AG04449 (cell line): ENCODE results near the gene FAAP100.

Experiments used
- CTCF ChIA-PET: fragments of 350-600 bp; formaldehyde crosslinking; extraction: SDS; loops from one replicate; lab custom pipeline; 2021; ENCODE audit warnings: antibody characterized with exemption; lab: Yijun Ruan, JAX
- POLR2A ChIA-PET: fragments of 400-600, 350-600 bp; formaldehyde crosslinking; extraction: SDS; loops from one replicate; lab custom pipeline; 2020; ENCODE audit warnings: antibody characterized with exemption, inconsistent platforms; lab: Yijun Ruan, JAX
- DNase-seq: peaks from one replicate; pipeline ENCODE4 v3.0.0-alpha.2; 2010; ENCODE audit warnings: low read depth, low spot score
- H3K4me3 ChIP-seq: 2 replicates; pipeline ENCODE4 v1.5.1; 2011; ENCODE audit warnings: low read depth, mild to moderate bottlenecking, control low read depth, low read length
- CTCF ChIP-seq: IDR thresholded peaks from one replicate; pipeline ENCODE4 v1.5.1; 2011; ENCODE audit warnings: mild to moderate bottlenecking, moderate library complexity, low read length, control low read depth, inconsistent platforms; ENCODE audit not compliant: insufficient read depth; ENCODE audit errors: missing control alignments

FAAP100 gene

GRCh38 chr17:81582341-81582740 lies 30.2 kb upstream of the FAAP100 start:
- no peak for TF ChIP-seq CTCF
- ChIA-PET POLR2A (interaction anchor here (0.6 to 1.7 kb wide), 3 partner anchors 14 to 30 kb away, joined by 3 to 14 read pairs (median 4); partner anchors contain the start of gene FAAP100), CTCF (interaction anchor here (0.9 to 9.1 kb wide), 4 partner anchors 11 to 23 kb away, joined by 3 to 90 read pairs (median 6); no protein-coding TSS in a partner anchor)
- no peak overlapping the region for H3K4me3 ChIP-seq
- DNase-seq: no peak

DNA sequence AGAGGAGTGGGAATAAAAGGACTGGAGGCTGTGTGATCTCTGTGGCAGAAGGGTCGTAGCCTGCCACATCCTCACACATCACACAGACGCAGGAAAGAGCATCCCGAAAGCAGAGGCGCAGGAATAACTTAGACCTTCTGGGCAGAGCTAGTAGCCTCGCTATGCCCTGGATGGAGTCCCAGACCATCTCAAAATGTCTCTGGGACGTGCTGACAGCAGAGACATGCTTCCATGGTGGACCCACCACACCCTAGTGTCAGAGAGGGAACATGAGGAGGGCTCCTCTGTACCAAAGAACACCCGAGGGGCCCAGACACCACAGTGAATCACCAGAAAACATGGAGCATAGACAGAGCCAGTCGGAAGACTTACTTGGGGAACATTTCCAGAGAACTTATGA lies 29.6 kb upstream of the FAAP100 start:
- POLR2A ChIA-PET: interaction anchor here (0.7 to 1.7 kb wide), 2 partner anchors 15 to 30 kb away, joined by 3 to 14 read pairs; partner anchors contain the start of gene FAAP100
- TF ChIP-seq CTCF: no peak
- DNase-seq: no peak
- CTCF ChIA-PET: interaction anchor here (0.9 to 9.1 kb wide), 4 partner anchors 11 to 22 kb away, joined by 3 to 90 read pairs (median 6); no protein-coding TSS in a partner anchor
- H3K4me3 ChIP-seq: no peak overlapping the region

GRCh38 chr17:81580481-81580880 lies 28.3 kb upstream of the FAAP100 start:
- CTCF ChIA-PET: interaction anchor here (6.4 to 9.1 kb wide), 2 partner anchors 14 to 21 kb away, joined by 54 to 90 read pairs; no protein-coding TSS in a partner anchor
- POLR2A ChIA-PET: interaction anchor here (1.0 to 1.8 kb wide), 3 partner anchors 10 to 26 kb away, joined by 3 to 27 read pairs (median 5); no protein-coding TSS in a partner anchor
- no peak for DNase-seq
- no peak overlapping the region for H3K4me3 ChIP-seq
- no peak for TF ChIP-seq CTCF

- ChIA-PET POLR2A (interaction anchor here (0.6 to 1.8 kb wide), 6 partner anchors 11 to 27 kb away, joined by 3 to 27 read pairs (median 3); no protein-coding TSS in a partner anchor), CTCF (interaction anchor here (0.8 to 9.1 kb wide), 4 partner anchors 13 to 24 kb away, joined by 3 to 90 read pairs (median 29); no protein-coding TSS in a partner anchor)
- H3K4me3 ChIP-seq: no peak overlapping the region
- no peak for TF ChIP-seq CTCF
- DNase-seq: no peak
Measured at GRCh38 chr17:81579821-81580321, 27.7 kb upstream of the FAAP100 start.

- TF ChIP-seq CTCF: no peak
- POLR2A ChIA-PET: interaction anchor here (0.6 to 1.8 kb wide), 6 partner anchors 11 to 27 kb away, joined by 3 to 27 read pairs (median 3); no protein-coding TSS in a partner anchor
- H3K4me3 ChIP-seq: no peak overlapping the region
- DNase-seq: no peak
- CTCF ChIA-PET: interaction anchor here (0.8 to 9.1 kb wide), 4 partner anchors 13 to 24 kb away, joined by 3 to 90 read pairs (median 29); no protein-coding TSS in a partner anchor
Measured at GRCh38 chr17:81579298-81579697, 27.1 kb upstream of the FAAP100 start.
